Kidney capillary endothelial cell (primary cell): ENCODE results near the gene NALCN.

Source experiments
- DNase-seq: peaks from one replicate; pipeline ENCODE4 v3.0.0-alpha.2; 2018; ENCODE audit warnings: low spot score

Gene NALCN

GRCh38 chr13:101415358-101416174 lies 742 bp downstream of the NALCN start:
- DNase-seq: no peak

DNA sequence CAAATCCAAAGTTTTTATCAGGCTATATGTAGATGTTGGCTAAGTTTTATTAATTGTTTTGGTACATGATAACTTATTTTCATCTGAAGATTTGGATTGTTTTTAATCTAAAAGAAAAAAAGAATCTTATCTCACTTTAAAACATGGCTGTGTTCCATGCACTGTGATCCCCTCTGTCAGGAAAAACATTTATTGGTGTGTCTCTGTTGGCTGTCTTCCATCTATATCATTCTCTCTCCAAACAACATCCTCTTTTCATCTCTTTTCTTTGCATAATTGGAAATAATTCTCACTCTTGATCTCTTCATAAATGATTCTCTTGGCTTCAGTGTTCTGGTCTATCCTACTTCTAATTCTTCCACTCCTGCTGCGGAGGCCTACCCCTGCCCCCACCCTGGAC lies 4.2 kb downstream of the NALCN start:
- no peak for DNase-seq

DNA sequence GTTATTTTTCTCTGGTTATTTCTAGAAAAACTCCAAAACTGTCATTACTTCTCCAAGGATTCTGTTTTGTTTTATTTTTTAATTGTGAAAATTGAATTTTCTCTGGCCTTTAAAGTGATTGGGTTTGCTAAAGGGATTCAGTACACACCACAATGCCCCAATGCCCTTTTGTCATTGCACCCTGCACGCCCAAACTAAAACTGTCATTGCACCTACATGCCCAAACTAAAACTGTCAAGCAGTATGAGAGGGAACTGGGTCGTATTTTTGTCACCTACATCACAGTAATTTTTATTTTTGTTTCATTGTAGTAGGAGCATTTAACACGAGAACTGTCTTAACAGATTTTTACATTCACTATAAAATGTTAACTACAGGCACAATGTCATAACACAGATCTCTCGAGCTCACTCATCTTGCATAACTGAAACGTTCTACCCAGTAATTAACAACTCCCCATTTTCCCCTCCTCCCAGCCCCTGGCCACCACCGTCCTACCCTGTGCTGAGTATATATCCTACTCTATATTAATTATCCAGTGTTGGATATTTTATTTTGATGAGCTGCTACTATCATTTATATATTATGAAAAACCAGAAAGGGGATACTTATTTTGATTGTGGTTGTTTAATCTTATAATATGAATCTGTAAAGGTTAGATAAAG lies 7.2 kb downstream of the NALCN start:
- no peak for DNase-seq

DNA sequence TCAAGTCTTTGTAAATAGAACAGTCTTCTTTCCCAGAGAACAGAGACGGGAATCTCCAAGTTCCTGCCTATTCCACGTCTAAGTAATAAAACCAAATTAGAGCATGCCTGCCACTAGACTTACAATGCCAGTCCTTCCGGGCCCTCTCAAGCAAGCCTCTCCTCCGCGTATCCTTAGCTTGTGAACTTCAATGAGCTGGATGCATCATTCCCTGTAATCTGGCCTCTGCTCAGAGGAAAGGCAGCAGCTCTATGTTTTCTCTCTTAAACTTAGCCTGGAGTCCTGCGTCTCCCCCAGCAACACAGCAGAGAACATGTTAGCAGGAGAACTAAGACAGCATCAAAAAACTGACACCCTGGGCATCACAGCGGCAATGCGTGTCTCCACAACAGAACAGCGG lies 8.2 kb downstream of the NALCN start:
- no peak for DNase-seq

GRCh38 chr13:101406791-101407190 lies 9.5 kb downstream of the NALCN start:
- DNase-seq: no peak

GRCh38 chr13:101401196-101401595 lies 15.1 kb downstream of the NALCN start:
- no peak for DNase-seq

GRCh38 chr13:101399365-101399764 lies 16.9 kb downstream of the NALCN start:
- no peak for DNase-seq

GRCh38 chr13:101398920-101399319 lies 17.4 kb downstream of the NALCN start:
- no peak for DNase-seq

- no peak for DNase-seq
Observed at GRCh38 chr13:101398191-101398590, 18.1 kb downstream of the NALCN start.

GRCh38 chr13:101397742-101398141 lies 18.6 kb downstream of the NALCN start:
- peak; percentile 37 for DNase-seq

- no peak for DNase-seq
Observed at GRCh38 chr13:101394605-101395004, 21.7 kb downstream of the NALCN start.

GRCh38 chr13:101393140-101393539 lies 23.2 kb downstream of the NALCN start:
- no peak for DNase-seq

DNA sequence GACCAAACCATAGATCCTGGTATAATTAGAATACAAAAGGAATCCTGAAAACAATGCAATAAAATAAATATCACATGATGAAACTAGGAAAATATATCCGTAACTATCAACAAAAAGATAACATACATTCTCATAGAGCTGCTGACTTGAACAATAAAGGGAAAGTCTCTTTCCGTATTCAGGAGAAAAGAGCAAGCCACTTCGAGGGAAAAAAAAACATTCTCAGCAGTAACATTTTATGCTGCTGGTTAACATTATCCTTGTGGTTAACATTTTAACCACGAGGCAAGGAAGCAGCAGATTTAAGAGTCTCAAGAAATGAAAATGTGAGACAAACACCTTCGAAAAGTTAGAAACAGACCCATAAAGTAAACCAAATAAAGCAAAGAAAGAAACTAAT lies 25.8 kb downstream of the NALCN start:
- no peak for DNase-seq

DNA sequence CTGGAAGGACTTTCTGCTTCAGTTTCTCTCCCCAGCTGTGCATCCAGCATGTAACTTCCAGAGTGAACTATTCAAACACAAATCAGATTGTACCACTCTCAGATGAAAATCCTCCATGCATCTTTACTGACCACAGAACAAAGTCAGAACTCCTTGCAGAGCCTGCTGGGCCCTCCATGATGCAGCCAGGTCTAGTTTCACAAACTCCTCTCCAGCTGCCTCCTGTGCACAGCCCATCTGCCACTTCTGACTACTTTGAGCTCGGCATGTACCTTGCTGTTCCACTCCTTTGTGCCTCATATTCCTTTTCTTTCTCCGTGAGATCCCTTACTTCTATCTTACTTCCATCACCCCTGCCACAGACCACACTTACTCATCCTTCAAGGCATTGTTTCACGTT lies 31.4 kb downstream of the NALCN start:
- no peak for DNase-seq

DNA sequence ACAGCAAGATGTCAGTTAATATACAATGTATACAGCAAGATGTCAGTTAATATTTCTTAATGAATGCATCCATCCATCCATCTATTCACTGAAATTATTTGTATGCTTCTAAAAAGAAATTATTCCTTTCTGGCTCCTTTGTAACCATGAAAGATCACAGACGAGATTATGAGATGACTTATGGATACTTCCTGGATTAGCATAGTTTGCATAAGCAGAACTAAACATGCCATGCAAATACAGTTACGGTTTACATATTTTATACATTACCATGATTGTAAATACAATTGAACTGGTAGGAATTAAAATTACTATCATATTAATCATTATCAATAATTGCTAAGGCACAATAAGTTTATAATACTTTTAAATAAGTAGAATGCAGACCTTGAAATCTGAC lies 32.7 kb downstream of the NALCN start:
- no peak for DNase-seq

DNA sequence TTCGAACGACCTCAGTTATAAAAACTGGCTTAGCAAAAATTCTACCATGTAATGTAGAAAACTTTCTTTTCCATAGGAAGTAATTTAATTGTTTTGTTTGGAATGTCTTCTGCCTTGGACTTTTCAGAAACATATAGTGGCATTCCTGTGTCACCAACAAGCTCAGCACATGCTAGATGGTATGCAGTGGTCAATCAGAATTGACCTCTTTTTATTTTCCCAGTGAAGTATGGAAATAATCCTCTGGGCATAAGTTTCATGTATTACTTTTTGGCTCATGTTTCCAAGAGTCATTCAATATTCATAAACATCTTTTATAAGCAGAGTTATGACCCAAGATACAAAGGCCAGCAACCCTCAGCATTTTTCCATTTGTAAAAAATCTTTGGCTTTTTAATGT lies 33.6 kb downstream of the NALCN start:
- no peak for DNase-seq

GRCh38 chr13:101382086-101382485 lies 34.2 kb downstream of the NALCN start:
- DNase-seq: no peak

- DNase-seq: no peak
Observed at GRCh38 chr13:101360525-101360924, 55.8 kb downstream of the NALCN start.

DNA sequence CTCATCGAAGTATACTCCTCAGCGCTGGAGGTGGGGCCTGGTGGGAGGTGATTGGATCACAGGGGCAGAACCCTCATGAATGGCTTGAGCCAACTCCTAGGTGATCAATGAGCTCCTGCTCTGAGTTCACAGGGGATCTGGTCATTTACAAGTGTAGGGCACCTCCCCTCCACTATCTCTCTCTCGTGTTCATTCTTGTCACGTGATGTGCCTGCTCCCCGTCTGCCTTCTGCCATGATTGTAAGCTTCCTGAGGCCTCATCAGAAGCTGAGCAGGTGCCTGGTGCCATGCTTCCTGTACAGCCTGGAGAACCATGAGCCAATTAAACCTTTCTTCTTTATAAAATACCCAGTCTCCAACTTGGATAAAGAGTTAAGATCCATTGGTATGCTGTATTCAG lies 61.4 kb downstream of the NALCN start:
- no peak for DNase-seq

DNA sequence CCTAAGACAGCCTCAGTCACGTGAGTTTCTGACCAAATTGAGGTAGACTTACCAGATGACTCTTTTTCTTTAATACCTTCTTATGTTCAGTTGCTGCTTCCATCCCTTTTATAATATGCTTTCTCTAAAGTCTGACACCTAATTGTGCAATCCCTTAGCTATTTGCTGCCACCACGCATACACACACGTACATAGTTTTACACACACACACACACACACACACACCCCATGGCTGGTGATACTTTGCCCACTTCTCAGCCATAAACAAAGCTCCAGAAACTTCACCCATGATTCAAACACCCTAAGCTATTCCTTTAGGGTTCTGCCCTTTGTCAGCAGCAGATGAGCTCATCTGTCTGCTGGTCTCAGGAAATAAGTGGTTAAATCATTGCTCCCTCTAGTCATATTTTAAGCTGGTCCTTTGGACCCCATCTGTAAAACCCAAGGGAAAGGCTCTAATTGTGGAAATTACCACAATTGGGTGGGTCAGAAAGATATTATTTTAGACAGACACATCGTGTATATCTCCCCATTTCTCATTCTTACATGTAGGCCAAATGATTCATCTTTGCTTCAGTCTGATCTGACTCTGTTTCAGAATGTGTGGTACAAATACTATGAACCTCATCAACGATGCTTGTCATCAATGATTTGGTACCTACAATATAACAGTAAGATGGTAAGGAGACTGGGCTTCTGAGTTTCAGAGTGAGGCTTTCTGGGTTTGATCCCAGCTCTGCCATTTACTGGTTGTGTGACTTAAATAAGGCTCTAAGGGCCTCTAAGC lies 69.2 kb downstream of the NALCN start:
- no peak for DNase-seq

- DNase-seq: no peak
Observed at GRCh38 chr13:101346161-101346560, 70.1 kb downstream of the NALCN start.

GRCh38 chr13:101343128-101343787 lies 73.0 kb downstream of the NALCN start:
- DNase-seq: no peak
